OCI-LY3 (cell line): Measurements from ENCODE around the gene ZMAT5.

ENCODE experiments used
- CTCF ChIP-seq: fragments of 200-600, 300-600 bp; sonication (generic); IDR thresholded peaks from 2 replicates; pipeline ENCODE4 v1.5.1; 2014; ENCODE audit warnings: antibody characterized with exemption, low read length, low read depth
- EZH2phosphoT487 ChIP-seq: fragments of 200-600 bp; shearing (Covaris generic); IDR thresholded peaks from 2 replicates; pipeline ENCODE4 v1.6.1; 2018; ENCODE audit warnings: antibody characterized with exemption, mixed run types, low read depth

GRCh38 chr22:29726106-29726505 lies 40.7 kb downstream of the ZMAT5 start:
- TF ChIP-seq CTCF (no peak), EZH2phosphoT487 (no peak)
